PC-3 (cell line): ENCODE results near the gene OR7G1. TPM values are rescaled to one million over a fixed set of nuclear protein-coding genes. Genes with fewer than 3 reads are reported as not detected.
"Not testable (repeated sequence)": the region's sequence is repeated elsewhere in the genome, so short reads cannot be mapped to it uniquely, and the experiment has no call there.

ENCODE experiments used
- ATAC-seq: fragments of 200-7000 bp; cut with Tn5 transposase; 2 replicates; pipeline ENCODE4 v1.9.1; 2020; ENCODE audit warnings: mild to moderate bottlenecking, moderate library complexity
- BruUV-seq: library from RNA; stranded (reverse); fragments of 400-500 nt; replicated peaks from 2 replicates; lab custom pipeline; 2021; lab: Mats Ljungman, UMichigan
- CTCF ChIA-PET: fragments of 300-600 bp; sonication (Branson Sonifier 250); formaldehyde crosslinking; loops from one replicate; lab custom pipeline; 2022; ENCODE audit warnings: antibody characterized with exemption; lab: Charles Lee
- POLR2A ChIA-PET: fragments of 300-600 bp; sonication (Branson Sonifier 250); formaldehyde crosslinking; loops from one replicate; lab custom pipeline; 2022; ENCODE audit warnings: antibody characterized with exemption; ENCODE audit not compliant: unreplicated experiment; lab: Charles Lee
- DNase-seq: peaks from one replicate; pipeline ENCODE4 v3.0.0-alpha.2; 2015
- H2AFZ ChIP-seq: fragments of 300-600 bp; sonication (generic); 2 replicates; pipeline ENCODE4 v1.6.0; 2016; ENCODE audit warnings: antibody characterized with exemption, low read length
- H3F3A ChIP-seq: fragments of 300-600 bp; sonication (generic); one replicate; pipeline ENCODE4 v1.6.0; 2017; ENCODE audit warnings: antibody characterized with exemption, low read length, control low read depth, mild to moderate bottlenecking; ENCODE audit not compliant: unreplicated experiment
- H3K27ac ChIP-seq: fragments of 300-600 bp; sonication (generic); 2 replicates; pipeline ENCODE4 v1.5.1; 2016; ENCODE audit warnings: mild to moderate bottlenecking, low read length
- H3K27me3 ChIP-seq: fragments of 300-600 bp; sonication (generic); 2 replicates; pipeline ENCODE4 v1.6.1; 2016; ENCODE audit warnings: low read length, mixed read lengths
- H3K36me3 ChIP-seq: fragments of 300-600 bp; sonication (generic); 2 replicates; pipeline ENCODE4 v1.6.1; 2016; ENCODE audit warnings: low read depth, mixed run types, low read length, mixed read lengths
- H3K4me1 ChIP-seq: fragments of 300-600 bp; sonication (generic); 2 replicates; pipeline ENCODE4 v1.5.1; 2016; ENCODE audit warnings: low read length; ENCODE audit not compliant: insufficient read depth
- H3K4me2 ChIP-seq: fragments of 300-600 bp; sonication (generic); 2 replicates; pipeline ENCODE4 v1.6.0; 2016; ENCODE audit warnings: low read length
- H3K4me3 ChIP-seq: fragments of 300-600 bp; sonication (generic); 2 replicates; pipeline ENCODE4 v1.5.1; 2016; ENCODE audit warnings: mild to moderate bottlenecking, low read length, mixed read lengths
- H3K79me2 ChIP-seq: fragments of 300-600 bp; sonication (generic); 2 replicates; pipeline ENCODE4 v1.6.1; 2017; ENCODE audit warnings: low read length, mixed read lengths
- H3K9ac ChIP-seq: fragments of 300-600 bp; sonication (generic); 2 replicates; pipeline ENCODE4 v1.6.0; 2016; ENCODE audit warnings: mild to moderate bottlenecking, low read length
- H3K9me2 ChIP-seq: fragments of 300-600 bp; sonication (generic); replicated peaks from 2 replicates; pipeline ENCODE4 v1.6.1; 2016; ENCODE audit warnings: mixed run types, low read length, mixed read lengths
- H3K9me3 ChIP-seq: fragments of 300-600 bp; sonication (generic); 2 replicates; pipeline ENCODE4 v1.6.1; 2016; ENCODE audit warnings: low read length, mixed read lengths
- H4K20me1 ChIP-seq: fragments of 300-600 bp; sonication (generic); 2 replicates; pipeline ENCODE4 v1.6.1; 2016; ENCODE audit warnings: low read length, mixed read lengths
- CTCF ChIP-seq: fragments of 300-600 bp; sonication (generic); conservative IDR thresholded peaks from 2 replicates; pipeline ENCODE4 v1.5.1; 2017; ENCODE audit warnings: antibody characterized with exemption, low read depth, mild to moderate bottlenecking, low read length
- EZH2 ChIP-seq: fragments of 300-600 bp; sonication (generic); IDR thresholded peaks from one replicate; pipeline ENCODE4 v1.6.1; 2017; ENCODE audit warnings: antibody characterized with exemption, mild to moderate bottlenecking, low read length; ENCODE audit not compliant: unreplicated experiment
- EZH2phosphoT487 ChIP-seq: fragments of 300-600 bp; sonication (generic); IDR thresholded peaks from 2 replicates; pipeline ENCODE4 v1.6.1; 2018; ENCODE audit warnings: mild to moderate bottlenecking, antibody characterized with exemption, low read length, borderline replicate concordance
- intact Hi-C: fragments of 100-400 bp; cut with micrococcal nuclease; formaldehyde crosslinking; loops from 2 replicates; pipeline ENCODE4 v1.9.0; 2023
- total RNA-seq: library from RNA; depleted of rRNA; stranded (reverse); fragments of >200 nt; gene quantifications from 2 replicates; pipeline ENCODE4 v1.2.3, GENCODE V29; 2014

OR7G1 gene
- total RNA-seq, 1 experiment from 2014 or later: not detected

GRCh38 chr19:9075064-9075949, 40.3 kb downstream of the OR7G1 start:
- peak overlapping the region; percentile 24 for H3K4me3 ChIP-seq
- H3F3A ChIP-seq: no peaks in the 10 kb centered on the region
- H3K4me1 ChIP-seq: peaks cover 14% of the 10 kb centered on the region
- ChIA-PET POLR2A (interaction anchor here (0.6 kb wide), 1 partner anchor 536 kb away, joined by 3 read pairs; no protein-coding TSS in a partner anchor), CTCF (interaction anchor here (0.6 kb wide), 1 partner anchor 242 kb away, joined by 3 read pairs; no protein-coding TSS in a partner anchor)
- TF ChIP-seq EZH2 (no peak), CTCF (no peak), EZH2phosphoT487 (no peak)
- H3K4me2 ChIP-seq: peak overlapping the region; percentile 58
- ATAC-seq (peak; percentile 96), DNase-seq (peak; percentile 100)
- no peaks in the 10 kb centered on the region for H3K9me2 ChIP-seq
- no TSS peak for BruUV-seq
- no peaks in the 10 kb centered on the region for H3K79me2 ChIP-seq
- no peaks in the 10 kb centered on the region for H3K27me3 ChIP-seq
- H4K20me1 ChIP-seq: no peaks in the 10 kb centered on the region
- H3K9me3 ChIP-seq: no peaks in the 10 kb centered on the region
- peak overlapping the region; percentile 43 for H3K9ac ChIP-seq
- H3K36me3 ChIP-seq: no peaks in the 10 kb centered on the region
- H2AFZ ChIP-seq: peak overlapping the region; percentile 80
- peak overlapping the region; percentile 85 for H3K27ac ChIP-seq
- intact Hi-C loops: loop anchor here (1.0 to 5.0 kb wide), 3 partner anchors 20 to 243 kb away; partner anchors contain the start of genes MBD3L1 and ZNF558

- BruUV-seq: no TSS peak
- Histone ChIP-seq H2AFZ (no peak overlapping the region), H3K9me2 (no peaks in the 10 kb centered on the region), H3K9me3 (no peaks in the 10 kb centered on the region), H3K27ac (no peak overlapping the region), H3K4me1 (peaks cover 14% of the 10 kb centered on the region), H3K4me2 (no peak overlapping the region), H3K9ac (no peak overlapping the region), H3K79me2 (no peaks in the 10 kb centered on the region), H3K27me3 (no peaks in the 10 kb centered on the region), H3K4me3 (no peak overlapping the region), H3F3A (no peaks in the 10 kb centered on the region), H4K20me1 (no peaks in the 10 kb centered on the region), H3K36me3 (no peaks in the 10 kb centered on the region)
- POLR2A ChIA-PET: no interaction called here
- ATAC-seq (no peak), DNase-seq (no peak)
- CTCF ChIA-PET: no interaction called here
- no peak for TF ChIP-seq EZH2
- no peak for TF ChIP-seq CTCF
- no peak for TF ChIP-seq EZH2phosphoT487
- intact Hi-C loops: no loop called here
Observed at GRCh38 chr19:9073806-9074205, 41.8 kb downstream of the OR7G1 start.

- DNase-seq, CTCF ChIA-PET, H3F3A ChIP-seq, H3K27me3 ChIP-seq, H3K9me2 ChIP-seq, BruUV-seq, H2AFZ ChIP-seq, H3K36me3 ChIP-seq, H3K79me2 ChIP-seq, H3K4me2 ChIP-seq, POLR2A ChIA-PET, H3K9me3 ChIP-seq, H3K27ac ChIP-seq, H4K20me1 ChIP-seq, ATAC-seq, H3K4me3 ChIP-seq, H3K9ac ChIP-seq, intact Hi-C loops: not testable (repeated sequence)
- peaks cover 14% of the 10 kb centered on the region for H3K4me1 ChIP-seq
Observed at GRCh38 chr19:9071720-9072119, 43.8 kb downstream of the OR7G1 start.
